ENCODE data around the gene PUSL1. TPM values are rescaled to one million over a fixed set of nuclear protein-coding genes. Genes with fewer than 3 reads are reported as not detected.

PUSL1 gene
- total and polyA plus RNA-seq, 2 of the 13 experiments (the other 11 are each of a cell fraction or from before 2014, with no cell fraction given), result 8.3 to 22.2 TPM

DNA sequence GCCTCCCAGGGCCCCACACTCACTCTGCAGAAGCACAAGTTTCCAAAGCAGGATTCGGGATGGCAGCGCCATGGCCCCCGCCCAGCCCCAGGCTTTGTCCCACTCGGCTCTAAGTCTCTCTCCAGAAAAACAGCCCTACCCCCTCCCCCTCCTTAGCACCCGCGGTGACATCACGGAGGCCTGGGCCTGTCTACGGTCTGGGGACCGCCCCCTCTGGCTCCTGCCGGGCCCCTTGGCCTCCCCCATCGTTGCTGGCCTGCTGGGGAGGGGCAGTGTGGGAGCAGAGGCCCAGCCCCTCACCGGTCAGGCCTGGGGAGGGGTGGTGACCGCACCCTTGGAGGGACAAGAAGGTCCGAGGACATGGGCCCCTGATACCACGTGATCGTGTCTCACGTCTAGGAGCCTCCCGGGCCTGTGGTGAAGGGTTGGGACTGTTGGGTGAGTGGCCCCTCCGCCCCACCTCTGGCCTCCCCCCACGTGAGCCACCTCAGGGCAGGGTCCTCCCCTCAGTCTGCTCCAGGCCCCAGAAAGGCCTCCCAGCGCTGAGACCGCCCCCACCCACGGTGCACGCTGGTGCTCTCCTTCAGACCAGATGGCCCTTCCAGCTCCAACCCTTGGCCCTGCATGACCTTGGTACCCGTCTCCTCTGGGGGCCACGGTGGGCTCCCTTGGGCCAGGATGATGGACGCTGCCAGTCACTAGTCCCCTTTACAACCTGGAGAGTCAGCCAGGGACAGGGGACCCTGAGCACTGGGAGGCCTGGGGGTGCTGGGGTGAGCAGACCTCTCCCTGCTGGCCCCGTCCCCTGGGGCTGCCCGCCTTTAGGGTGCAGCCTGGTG, 50.3 kb downstream of the PUSL1 start, which contains the start of gene MXRA8 (continued):
- TF ChIP-seq ATRX (CRISPR knock-in tag; IDR thresholded peaks at IDR 0.05; ENCODE audit: borderline replicate concordance), result no peak
- no peak for TF ChIP-seq ZMYM2 (CRISPR knock-in tag; IDR thresholded peaks at IDR 0.05)
- peak; percentile 31 for TF ChIP-seq SPEN (CRISPR knock-in tag; IDR thresholded peaks at IDR 0.05; ENCODE audit: low read depth)
- TF ChIP-seq, protein P1, sequence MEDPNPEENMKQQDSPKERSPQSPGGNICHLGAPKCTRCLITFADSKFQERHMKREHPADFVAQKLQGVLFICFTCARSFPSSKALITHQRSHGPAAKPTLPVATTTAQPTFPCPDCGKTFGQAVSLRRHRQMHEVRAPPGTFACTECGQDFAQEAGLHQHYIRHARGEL (CRISPR knock-in tag; IDR thresholded peaks at IDR 0.05), result no peak
- TF ChIP-seq, protein P2, sequence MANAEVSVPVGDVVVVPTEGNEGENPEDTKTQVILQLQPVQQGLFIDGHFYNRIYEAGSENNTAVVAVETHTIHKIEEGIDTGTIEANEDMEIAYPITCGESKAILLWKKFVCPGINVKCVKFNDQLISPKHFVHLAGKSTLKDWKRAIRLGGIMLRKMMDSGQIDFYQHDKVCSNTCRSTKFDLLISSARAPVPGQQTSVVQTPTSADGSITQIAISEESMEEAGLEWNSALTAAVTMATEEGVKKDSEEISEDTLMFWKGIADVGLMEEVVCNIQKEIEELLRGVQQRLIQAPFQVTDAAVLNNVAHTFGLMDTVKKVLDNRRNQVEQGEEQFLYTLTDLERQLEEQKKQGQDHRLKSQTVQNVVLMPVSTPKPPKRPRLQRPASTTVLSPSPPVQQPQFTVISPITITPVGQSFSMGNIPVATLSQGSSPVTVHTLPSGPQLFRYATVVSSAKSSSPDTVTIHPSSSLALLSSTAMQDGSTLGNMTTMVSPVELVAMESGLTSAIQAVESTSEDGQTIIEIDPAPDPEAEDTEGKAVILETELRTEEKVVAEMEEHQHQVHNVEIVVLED (CRISPR knock-in tag; IDR thresholded peaks at IDR 0.05; ENCODE audit: borderline replicate concordance), result peak; percentile 37; the same call in 1 of the 2 replicates
- no peak for TF ChIP-seq IKZF4 (CRISPR knock-in tag; IDR thresholded peaks at IDR 0.05; ENCODE audit: borderline replicate concordance, low read depth, not compliant biosample characterization)
- 0 out of 2 replicates have a peak, but pooled peaks have one; percentile 40 for TF ChIP-seq PCBP1 (IDR thresholded peaks at IDR 0.05; ENCODE audit: borderline replicate concordance, low read depth, low read length)
- TF ChIP-seq ZNF451 (CRISPR knock-in tag; IDR thresholded peaks at IDR 0.05), result no peak
- TF ChIP-seq, protein P3, sequence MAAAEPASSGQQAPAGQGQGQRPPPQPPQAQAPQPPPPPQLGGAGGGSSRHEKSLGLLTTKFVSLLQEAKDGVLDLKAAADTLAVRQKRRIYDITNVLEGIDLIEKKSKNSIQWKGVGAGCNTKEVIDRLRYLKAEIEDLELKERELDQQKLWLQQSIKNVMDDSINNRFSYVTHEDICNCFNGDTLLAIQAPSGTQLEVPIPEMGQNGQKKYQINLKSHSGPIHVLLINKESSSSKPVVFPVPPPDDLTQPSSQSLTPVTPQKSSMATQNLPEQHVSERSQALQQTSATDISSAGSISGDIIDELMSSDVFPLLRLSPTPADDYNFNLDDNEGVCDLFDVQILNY (CRISPR knock-in tag; conservative IDR thresholded peaks at IDR 0.05), result no peak
- TF ChIP-seq ZSCAN25 (CRISPR knock-in tag; IDR thresholded peaks at IDR 0.05), result peak; percentile 20; the same call in 1 of the 2 replicates
- peak; percentile 65; the same call in 1 of the 2 replicates for TF ChIP-seq ZNF776 (CRISPR knock-in tag; IDR thresholded peaks at IDR 0.05)
- no peak for TF ChIP-seq ZNF841 (CRISPR knock-in tag; IDR thresholded peaks at IDR 0.05; ENCODE audit: borderline replicate concordance)
- TF ChIP-seq ZNF670 (CRISPR knock-in tag; IDR thresholded peaks at IDR 0.05; ENCODE audit: borderline replicate concordance), result no peak
- no peak for TF ChIP-seq SMC3 (IDR thresholded peaks at IDR 0.05; ENCODE audit: low read length)
- peak; percentile 61; the same call in 1 of the 2 replicates for TF ChIP-seq TARDBP (CRISPR knock-in tag; IDR thresholded peaks at IDR 0.05)
- no peak for TF ChIP-seq PBX2 (CRISPR knock-in tag; IDR thresholded peaks at IDR 0.05)
- no peak for TF ChIP-seq EZH2 (conservative IDR thresholded peaks at IDR 0.05; ENCODE audit: low read depth, low read length)
- TF ChIP-seq ESRRA (CRISPR knock-in tag; IDR thresholded peaks at IDR 0.05; ENCODE audit: low read depth), result no peak
- TF ChIP-seq ZNF205 (CRISPR knock-in tag; IDR thresholded peaks at IDR 0.05), result peak; percentile 24; the same call in 1 of the 2 replicates
- TF ChIP-seq MAZ (IDR thresholded peaks at IDR 0.05; ENCODE audit: borderline replicate concordance, low read depth, low read length), result peak; percentile 83; the same call in 1 of the 2 replicates
- TF ChIP-seq MAZ (CRISPR knock-in tag; IDR thresholded peaks at IDR 0.05; ENCODE audit: low read depth), result peak; percentile 65
- TF ChIP-seq, protein P4, sequence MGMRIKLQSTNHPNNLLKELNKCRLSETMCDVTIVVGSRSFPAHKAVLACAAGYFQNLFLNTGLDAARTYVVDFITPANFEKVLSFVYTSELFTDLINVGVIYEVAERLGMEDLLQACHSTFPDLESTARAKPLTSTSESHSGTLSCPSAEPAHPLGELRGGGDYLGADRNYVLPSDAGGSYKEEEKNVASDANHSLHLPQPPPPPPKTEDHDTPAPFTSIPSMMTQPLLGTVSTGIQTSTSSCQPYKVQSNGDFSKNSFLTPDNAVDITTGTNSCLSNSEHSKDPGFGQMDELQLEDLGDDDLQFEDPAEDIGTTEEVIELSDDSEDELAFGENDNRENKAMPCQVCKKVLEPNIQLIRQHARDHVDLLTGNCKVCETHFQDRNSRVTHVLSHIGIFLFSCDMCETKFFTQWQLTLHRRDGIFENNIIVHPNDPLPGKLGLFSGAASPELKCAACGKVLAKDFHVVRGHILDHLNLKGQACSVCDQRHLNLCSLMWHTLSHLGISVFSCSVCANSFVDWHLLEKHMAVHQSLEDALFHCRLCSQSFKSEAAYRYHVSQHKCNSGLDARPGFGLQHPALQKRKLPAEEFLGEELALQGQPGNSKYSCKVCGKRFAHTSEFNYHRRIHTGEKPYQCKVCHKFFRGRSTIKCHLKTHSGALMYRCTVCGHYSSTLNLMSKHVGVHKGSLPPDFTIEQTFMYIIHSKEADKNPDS (CRISPR knock-in tag; IDR thresholded peaks at IDR 0.05), result 0 out of 2 replicates have a peak, but pooled peaks have one; percentile 23
- no peak for TF ChIP-seq MBD4 (IDR thresholded peaks at IDR 0.05; ENCODE audit: borderline replicate concordance, low read length)

Data from HepG2 (cell line).